SK-N-SH treated with all-trans-retinoic acid at 6 μM for 48 hours (cell line): ENCODE measurements around the gene MNAT1.

ENCODE experiments used
- ATAC-seq: fragments of 200-7000 bp; cut with Tn5 transposase; 3 replicates; pipeline ENCODE4 v1.9.1; 2020; ENCODE audit warnings: mild to moderate bottlenecking, moderate library complexity
- ARNTL ChIP-seq: fragments of 450-650 bp; formaldehyde crosslinking; IDR thresholded peaks from 2 replicates; pipeline ENCODE4 v1.5.0; 2020; ENCODE audit warnings: low read depth, mild to moderate bottlenecking, moderate library complexity, borderline replicate concordance
- BACH2 ChIP-seq: fragments of 250-450 bp; sonication (Bioruptor Pico); IDR thresholded peaks from 2 replicates; pipeline ENCODE4 v1.9.0; 2021; ENCODE audit warnings: mild to moderate bottlenecking, borderline replicate concordance
- CREB5 ChIP-seq: fragments of 250-450 bp; sonication (Bioruptor Pico); IDR thresholded peaks from 2 replicates; pipeline ENCODE4 v1.5.1; 2020; ENCODE audit warnings: low read depth, mild to moderate bottlenecking, moderate library complexity
- CSDC2 ChIP-seq: fragments of 250-450 bp; sonication (Bioruptor Pico); IDR thresholded peaks from 2 replicates; pipeline ENCODE4 v1.5.0; 2020; ENCODE audit warnings: mild to moderate bottlenecking, moderate library complexity
- CSRNP3 ChIP-seq: fragments of 250-450 bp; sonication (Bioruptor Pico); IDR thresholded peaks from 2 replicates; pipeline ENCODE4 v1.5.1; 2021; ENCODE audit warnings: mild to moderate bottlenecking, moderate library complexity
- GLIS3 ChIP-seq: fragments of 250-450 bp; sonication (Bioruptor Pico); IDR thresholded peaks from 2 replicates; pipeline ENCODE4 v1.5.0; 2020; ENCODE audit warnings: mild to moderate bottlenecking, moderate library complexity
- OSR1 ChIP-seq: fragments of 250-450 bp; sonication (Bioruptor Pico); IDR thresholded peaks from 2 replicates; pipeline ENCODE4 v1.8.0; 2022; ENCODE audit warnings: moderate library complexity, mild to moderate bottlenecking, inconsistent platforms
- PATZ1 ChIP-seq: fragments of 250-450 bp; sonication (Bioruptor Pico); IDR thresholded peaks from 2 replicates; pipeline ENCODE4 v1.8.0; 2020; ENCODE audit warnings: mild to moderate bottlenecking, moderate library complexity, borderline replicate concordance
- POU6F1 ChIP-seq: fragments of 250-450 bp; sonication (Bioruptor Pico); IDR thresholded peaks from 2 replicates; pipeline ENCODE4 v1.8.0; 2021; ENCODE audit warnings: low read depth, mild to moderate bottlenecking, moderate library complexity, borderline replicate concordance
- RARB ChIP-seq: fragments of 250-450 bp; sonication (Bioruptor Pico); IDR thresholded peaks from 2 replicates; pipeline ENCODE4 v1.8.0; 2021; ENCODE audit warnings: mild to moderate bottlenecking, moderate library complexity
- SNAI2 ChIP-seq: fragments of 250-450 bp; sonication (Bioruptor Pico); IDR thresholded peaks from 2 replicates; pipeline ENCODE4 v1.5.0; 2020; ENCODE audit warnings: mild to moderate bottlenecking, moderate library complexity
- TCF4 ChIP-seq: fragments of 250-450 bp; sonication (Bioruptor Pico); IDR thresholded peaks from 2 replicates; pipeline ENCODE4 v1.8.0; 2021; ENCODE audit warnings: mild to moderate bottlenecking, moderate library complexity, borderline replicate concordance
- TOX ChIP-seq: fragments of 250-450 bp; sonication (Bioruptor Pico); IDR thresholded peaks from 2 replicates; pipeline ENCODE4 v1.8.0; 2021; ENCODE audit warnings: mild to moderate bottlenecking, moderate library complexity, borderline replicate concordance
- TSHZ2 ChIP-seq: fragments of 250-450 bp; sonication (Bioruptor Pico); IDR thresholded peaks from 2 replicates; pipeline ENCODE4 v1.5.0; 2020; ENCODE audit warnings: mild to moderate bottlenecking, moderate library complexity
- ZFP3 ChIP-seq: fragments of 250-450 bp; sonication (Bioruptor Pico); IDR thresholded peaks from 2 replicates; pipeline ENCODE4 v1.5.0; 2020; ENCODE audit warnings: mild to moderate bottlenecking, moderate library complexity
- ZFP30 ChIP-seq: fragments of 450-650 bp; formaldehyde crosslinking; IDR thresholded peaks from 2 replicates; pipeline ENCODE4 v1.5.0; 2022; ENCODE audit warnings: mild to moderate bottlenecking, moderate library complexity
- ZNF565 ChIP-seq: fragments of 450-650 bp; formaldehyde crosslinking; conservative IDR thresholded peaks from 2 replicates; pipeline ENCODE4 v1.5.0; 2020; ENCODE audit warnings: low read depth, mild to moderate bottlenecking, moderate library complexity
- ZNF8 ChIP-seq: fragments of 450-650 bp; formaldehyde crosslinking; IDR thresholded peaks from 2 replicates; pipeline ENCODE4 v1.5.0; 2020; ENCODE audit warnings: mild to moderate bottlenecking, moderate library complexity

The MNAT1 gene

GRCh38 chr14:60980811-60981632 lies 246.5 kb downstream of the MNAT1 start, which contains the start of the genes SLC38A6 and TRMT5:
Gene SLC38A6, plus strand, starts transcription at chr14:60981245. Its CDS starts 33 bp downstream, at chr14:60981278.
Gene TRMT5, minus strand, starts transcription at chr14:60981079. Its CDS starts 106 bp downstream, at chr14:60980973.
- ATAC-seq, result peak; percentile 97

GRCh38 chr14:60981633-60982455 lies 247.3 kb downstream of the MNAT1 start:
- no peak for TF ChIP-seq TOX (CRISPR knock-in tag)
- TF ChIP-seq BACH2, result no peak
- no peak for TF ChIP-seq TCF4 (CRISPR knock-in tag)
- no peak for TF ChIP-seq GLIS3
- no peak for TF ChIP-seq PATZ1 (CRISPR knock-in tag)
- no peak for TF ChIP-seq ZFP3 (CRISPR knock-in tag)
- no peak for TF ChIP-seq CSDC2 (CRISPR knock-in tag)
- no peak for TF ChIP-seq SNAI2 (CRISPR knock-in tag)
- peak; percentile 61 for ATAC-seq

More at GRCh38 chr14:60980811-60981632, 246.5 kb downstream of the MNAT1 start, which contains the start of the genes SLC38A6 and TRMT5:
- TF ChIP-seq TOX (CRISPR knock-in tag) (no peak), ZFP30 (peak; percentile 31; the same call in 1 of the 2 replicates), SNAI2 (CRISPR knock-in tag) (no peak), TSHZ2 (peak; percentile 44; the same call in 1 of the 2 replicates), CSDC2 (CRISPR knock-in tag) (0 out of 2 replicates have a peak, but pooled peaks have one; percentile 58), CSRNP3 (CRISPR knock-in tag) (peak; percentile 9; the same call in 1 of the 2 replicates)

- no peak for TF ChIP-seq BACH2
- no peak for TF ChIP-seq ZNF8 (CRISPR knock-in tag)
- TF ChIP-seq GLIS3, result no peak
- TF ChIP-seq ARNTL, result no peak
- TF ChIP-seq ZFP3 (CRISPR knock-in tag), result no peak
- TF ChIP-seq RARB (CRISPR knock-in tag), result no peak
- no peak for TF ChIP-seq ZNF565 (CRISPR knock-in tag)
- no peak for TF ChIP-seq CREB5 (CRISPR knock-in tag)
- no peak for TF ChIP-seq OSR1
- ATAC-seq, result no peak
These were observed 249.6 kb downstream of the MNAT1 start for GRCh38 chr14:60984196-60984595.

GRCh38 chr14:60986500-60986899 lies 251.9 kb downstream of the MNAT1 start:
- TF ChIP-seq ZFP30 (no peak), CSRNP3 (CRISPR knock-in tag) (no peak), SNAI2 (CRISPR knock-in tag) (no peak), GLIS3 (no peak), POU6F1 (CRISPR knock-in tag) (no peak), ZFP3 (CRISPR knock-in tag) (no peak), TOX (CRISPR knock-in tag) (no peak), PATZ1 (CRISPR knock-in tag) (no peak)
- ATAC-seq, result no peak
